Measurements from ENCODE around the gene EDNRA.

The EDNRA gene

DNA sequence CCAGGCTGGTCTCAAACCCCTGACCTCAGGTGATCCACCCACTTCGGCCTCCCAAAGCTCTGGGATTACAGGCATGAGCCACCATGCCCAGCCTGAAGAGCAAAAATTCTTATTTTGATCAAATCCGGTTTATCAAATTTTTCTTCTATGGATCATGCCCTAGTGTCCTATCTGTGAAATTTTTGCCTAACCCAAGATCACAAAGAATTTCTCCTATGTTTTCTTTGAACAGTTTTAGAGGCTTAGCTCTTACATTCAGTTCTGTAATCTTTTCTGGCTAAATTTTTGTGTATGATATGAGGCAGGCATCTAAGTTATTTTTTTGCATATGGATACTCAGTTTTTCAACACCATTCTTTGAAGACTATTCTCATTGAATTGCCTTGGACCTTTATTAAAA, 27.4 kb downstream of the EDNRA start:
- DNase-seq: no peak

DNA sequence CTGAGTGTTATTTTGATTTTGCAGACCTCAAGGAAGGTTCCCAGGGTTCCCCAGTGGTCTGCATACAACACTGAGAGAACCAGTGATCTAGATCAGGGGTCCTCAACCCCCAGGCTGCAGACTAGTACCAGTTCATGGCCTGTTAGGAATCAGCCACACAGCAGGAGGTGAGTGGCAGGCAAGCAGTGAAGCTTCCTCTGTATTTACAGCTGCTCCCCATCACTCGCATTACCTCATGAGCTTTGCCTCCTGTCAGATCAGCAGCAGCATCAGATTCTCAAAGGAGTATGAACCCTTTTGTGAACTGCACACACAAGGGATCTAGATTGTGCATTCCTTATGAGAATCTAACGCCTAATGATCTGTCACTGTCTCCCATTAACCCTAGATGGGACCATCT, 28.5 kb downstream of the EDNRA start:
- no peak for DNase-seq

DNA sequence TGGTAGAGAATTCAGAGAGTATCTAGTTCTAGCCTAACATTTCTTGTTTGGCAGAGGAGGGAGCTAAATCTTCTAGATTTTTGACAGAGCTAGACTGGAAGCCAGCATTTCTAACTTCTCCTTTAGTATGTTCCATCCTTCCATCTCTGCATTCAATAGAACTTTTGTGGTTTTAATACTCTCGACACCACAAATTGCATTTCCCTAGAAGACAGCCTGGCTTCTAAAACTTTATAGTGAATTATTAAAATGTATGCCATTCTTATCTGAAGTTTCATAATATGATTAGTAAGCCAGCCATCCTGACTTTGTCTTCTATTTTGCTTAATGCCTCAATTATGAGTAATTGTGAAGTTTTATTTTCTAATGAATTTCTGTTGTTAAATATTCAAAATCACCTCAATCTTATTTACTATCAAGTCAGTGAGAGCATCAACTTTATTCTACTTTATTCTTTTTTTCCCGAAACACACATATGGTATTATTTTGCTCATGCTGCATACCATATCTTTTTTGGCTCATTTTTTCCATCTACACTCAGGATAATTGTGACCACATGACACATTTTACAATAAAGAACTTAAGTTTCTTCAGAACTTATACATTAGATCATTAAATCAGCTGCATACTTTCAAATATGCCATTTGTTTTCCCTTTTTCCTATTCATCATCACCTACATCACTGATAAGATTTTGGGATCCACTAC, 30.2 kb downstream of the EDNRA start:
- DNase-seq: no peak

DNA sequence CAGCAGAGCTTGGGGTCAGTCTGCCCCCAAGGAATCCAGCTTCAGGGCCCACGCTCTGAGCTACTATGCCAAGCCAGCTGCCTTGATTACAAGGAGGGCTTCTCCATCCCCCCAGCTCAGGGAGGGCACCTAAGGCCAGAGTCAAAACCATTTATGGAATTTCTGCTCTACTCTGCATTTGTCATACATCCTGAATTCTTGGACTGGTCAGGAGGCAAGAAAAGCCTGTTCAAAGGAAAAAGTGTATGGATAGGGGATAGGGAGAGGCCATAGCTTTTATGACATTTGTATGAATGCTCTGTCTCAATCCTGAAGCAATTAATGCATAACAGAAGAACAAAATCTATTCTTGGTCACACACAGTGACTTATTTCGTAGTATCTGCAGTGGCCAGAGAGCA, 32.2 kb downstream of the EDNRA start:
- DNase-seq: no peak

DNA sequence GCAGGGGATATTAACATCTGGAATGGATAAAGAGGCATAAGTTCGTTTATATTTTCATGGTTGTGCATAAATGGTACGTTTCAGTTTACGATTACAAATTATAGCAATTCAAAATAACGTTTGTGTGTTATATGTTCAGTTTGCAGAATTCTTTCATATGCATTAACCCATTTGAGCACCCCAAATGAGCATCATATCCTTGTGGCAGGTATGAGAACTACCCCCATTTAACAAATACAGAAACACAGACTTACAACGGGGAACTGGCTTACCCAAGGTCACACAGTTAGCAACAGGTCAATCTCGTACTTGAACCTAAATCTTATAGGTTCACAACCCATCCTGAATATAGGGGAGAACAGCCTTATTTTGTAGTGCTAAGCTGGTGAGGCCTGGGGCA, 33.1 kb downstream of the EDNRA start:
- DNase-seq: no peak

DNA sequence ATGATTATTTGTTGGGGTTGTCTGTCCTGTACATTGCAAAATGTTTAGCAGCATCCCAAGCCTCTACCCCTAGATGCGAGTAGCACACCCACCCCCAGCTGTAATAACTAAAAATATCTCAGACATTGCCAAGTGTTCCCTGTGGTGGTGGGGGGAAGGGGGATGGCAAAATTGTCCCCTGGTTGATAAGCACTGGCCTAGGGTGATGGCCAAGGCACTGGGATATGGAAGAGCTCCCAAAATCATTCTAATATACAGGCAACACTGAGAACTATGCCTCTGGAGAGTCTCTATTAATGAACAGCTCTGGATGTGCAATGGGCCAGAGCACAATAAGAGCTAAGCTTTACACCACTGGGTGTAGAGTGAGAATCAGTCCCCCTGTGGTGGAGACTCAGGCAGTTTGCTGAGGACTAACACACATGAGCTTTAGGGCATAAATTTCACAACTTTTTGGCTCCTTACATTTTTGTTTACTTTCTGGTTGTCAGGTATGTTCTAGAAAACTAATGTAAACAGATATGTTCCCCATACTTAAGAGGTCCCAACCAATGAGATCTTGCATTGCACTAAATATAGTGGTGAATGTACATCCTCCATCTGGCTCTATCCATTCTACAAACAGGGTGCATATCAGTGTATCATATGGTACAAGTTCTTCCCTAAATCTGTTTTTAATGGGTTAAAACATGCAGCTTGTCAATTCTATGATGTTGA, 34.5 kb downstream of the EDNRA start:
- no peak for DNase-seq

DNA sequence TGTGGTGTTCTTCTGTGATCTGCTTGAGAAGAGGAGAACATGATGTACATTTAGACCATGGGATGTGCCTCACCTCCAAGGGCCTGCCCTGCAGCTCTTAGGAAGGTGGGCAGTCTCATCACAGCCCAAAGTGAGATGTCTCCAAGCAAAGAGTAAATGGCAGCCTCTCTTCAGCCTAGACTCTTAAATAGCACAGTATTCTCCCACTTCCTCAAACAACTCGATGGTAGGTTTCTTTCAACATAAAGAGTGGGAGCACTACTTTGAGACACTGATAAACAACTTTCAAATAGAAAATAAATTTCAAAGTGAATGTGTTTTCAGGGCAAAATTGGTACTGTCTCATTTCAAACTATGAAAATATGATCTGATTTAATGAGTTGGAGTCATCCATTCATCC, 35.2 kb downstream of the EDNRA start:
- no peak for DNase-seq

DNA sequence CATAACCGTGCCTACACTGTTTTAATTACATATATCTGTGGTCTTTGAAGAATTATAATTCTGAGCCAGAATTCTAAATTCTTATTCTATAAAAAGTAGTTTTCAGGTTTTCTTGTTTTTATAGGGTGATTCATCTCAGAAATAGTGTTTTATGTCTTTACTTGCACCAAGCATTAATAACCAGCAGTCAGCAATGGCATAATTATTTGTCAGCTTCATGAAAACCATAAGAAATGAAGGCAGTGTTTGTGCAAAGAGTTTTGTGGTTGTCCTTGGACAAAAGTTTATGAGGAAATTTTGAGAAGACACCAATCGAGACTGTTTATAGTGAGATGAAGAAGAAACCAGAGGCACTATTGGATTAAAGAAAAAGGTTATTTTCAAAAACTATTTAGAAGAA, 37.2 kb downstream of the EDNRA start:
- DNase-seq: no peak

DNA sequence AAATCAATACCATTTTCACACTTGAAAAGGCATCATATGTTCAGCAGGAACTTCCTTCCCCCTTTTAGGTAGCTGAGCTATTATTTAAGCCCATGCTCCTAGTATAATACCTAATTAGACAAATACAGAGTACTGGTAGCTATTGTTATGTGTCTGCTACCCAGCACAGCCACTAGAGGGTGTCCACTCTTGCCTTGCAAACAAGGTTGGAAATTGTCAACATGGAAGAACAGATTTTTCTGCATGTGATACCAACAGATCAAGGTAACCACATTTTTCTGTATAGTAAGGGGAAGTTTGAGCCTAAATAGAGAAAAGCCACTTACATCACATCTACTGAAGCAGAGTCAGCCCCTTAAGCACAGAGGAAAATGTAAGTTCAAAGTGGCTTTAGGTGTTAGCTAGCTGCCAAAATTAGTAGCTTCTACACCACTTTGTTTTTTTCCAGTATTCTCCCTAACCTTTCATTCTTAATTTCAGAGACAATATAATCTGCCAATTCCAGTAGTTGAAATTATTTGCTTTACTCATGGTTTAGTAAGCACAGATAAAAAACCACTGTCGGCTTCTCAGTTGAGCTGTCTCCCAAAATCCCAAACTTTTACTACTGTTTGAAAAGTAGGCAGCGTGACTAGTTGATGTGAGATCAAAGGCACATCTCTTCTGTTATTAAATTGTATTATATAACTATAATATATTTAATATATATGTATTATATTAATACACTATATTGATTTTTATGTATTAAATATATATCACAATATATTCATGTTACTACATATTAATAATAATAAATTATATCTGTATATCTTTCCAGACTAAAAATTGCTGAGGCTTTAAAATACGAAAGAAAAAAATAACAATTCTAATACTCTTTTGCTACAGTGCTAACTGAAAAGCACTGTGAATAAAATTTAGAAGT, 38.2 kb downstream of the EDNRA start:
- DNase-seq: no peak

DNA sequence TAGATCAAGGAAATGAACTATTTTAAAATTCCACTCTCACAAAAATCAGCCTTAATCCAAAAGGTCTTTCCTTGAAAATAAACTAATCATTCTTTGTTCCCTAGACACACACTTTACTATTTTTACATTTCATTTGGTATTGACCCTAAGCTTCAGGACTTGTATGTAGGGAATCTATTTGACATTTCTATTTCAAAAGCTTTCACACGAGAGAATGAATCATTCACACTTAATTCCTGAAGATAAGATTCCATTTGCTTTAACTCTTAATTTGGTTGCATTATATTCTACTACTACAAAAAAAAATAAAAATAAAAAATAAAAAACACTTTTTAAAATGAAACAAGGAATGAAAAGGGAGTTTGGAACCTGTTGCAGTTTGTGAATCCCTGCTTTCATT, 43.7 kb downstream of the EDNRA start:
- DNase-seq: no peak

DNA sequence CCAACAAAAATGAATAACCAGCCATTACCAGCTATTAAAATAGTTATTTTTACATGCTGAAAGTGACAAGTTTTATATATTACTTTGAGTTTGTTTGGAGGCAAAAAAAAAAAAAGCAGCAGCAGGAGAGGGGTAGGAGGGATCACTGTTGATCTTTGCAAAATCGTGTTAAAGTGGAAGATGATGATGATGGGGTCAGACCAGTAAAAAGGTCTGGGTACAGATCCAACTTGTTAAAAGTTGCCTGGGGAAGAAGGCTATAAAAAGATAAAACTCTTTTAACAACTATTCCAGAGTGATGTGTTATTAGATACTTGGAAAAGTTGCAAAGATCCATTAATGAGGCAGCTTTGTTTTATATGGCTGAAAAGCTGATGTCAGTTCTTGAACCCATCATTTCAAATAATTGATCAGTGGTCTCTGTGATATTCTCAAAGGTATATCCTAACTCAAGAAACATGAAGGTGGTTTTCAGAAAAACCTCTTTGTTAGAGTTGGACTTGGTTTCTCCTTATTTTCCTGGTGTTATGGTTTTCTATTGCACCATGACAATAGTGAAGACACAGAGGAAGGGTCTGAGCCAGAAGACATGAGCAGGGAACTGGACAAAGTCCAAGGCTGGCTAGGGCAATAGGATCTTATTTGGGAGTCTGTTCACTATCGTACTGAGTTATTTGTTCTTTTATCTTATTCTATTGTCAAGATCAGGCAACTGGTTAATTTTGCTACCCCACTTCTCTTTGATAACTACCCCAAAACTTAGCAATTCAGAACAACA, 44.8 kb downstream of the EDNRA start:
- DNase-seq: no peak

DNA sequence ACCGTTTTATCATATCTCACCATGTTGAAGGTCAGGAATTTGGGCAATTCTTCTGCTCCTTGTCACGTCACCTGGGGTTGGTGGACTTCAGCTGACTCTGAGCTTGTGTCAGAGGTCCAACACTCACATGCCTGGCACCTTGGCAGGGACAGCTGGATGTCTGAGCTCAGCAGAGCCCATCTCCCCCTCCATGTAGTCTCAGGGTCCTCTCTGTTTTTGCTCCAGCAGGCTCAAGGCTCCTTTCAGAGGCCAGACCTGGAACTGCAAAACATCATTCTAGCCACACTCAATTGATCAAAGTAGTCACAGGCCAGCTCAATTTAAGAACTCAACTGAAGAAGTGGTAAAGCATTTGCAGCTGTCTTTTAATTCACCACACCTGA, 45.4 kb downstream of the EDNRA start:
- no peak for DNase-seq

DNA sequence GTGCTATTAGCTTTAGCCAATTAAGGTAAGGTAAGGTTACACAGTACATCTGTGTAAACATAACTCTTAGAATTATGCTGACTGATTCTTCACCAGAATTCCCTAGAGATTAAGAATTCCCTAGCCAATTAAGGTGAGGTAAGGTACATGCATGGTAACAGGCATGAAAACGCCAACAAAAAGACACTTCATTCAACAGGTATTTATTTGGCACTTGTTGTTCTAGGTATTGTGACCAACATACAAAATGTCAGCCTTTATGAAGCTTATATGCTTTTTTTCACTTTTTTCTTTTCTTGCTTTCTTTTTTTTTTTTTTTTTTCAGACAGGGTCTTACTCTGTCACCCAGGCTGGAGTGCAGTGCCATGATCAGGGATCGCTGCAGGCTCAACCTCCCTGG, 47.2 kb downstream of the EDNRA start:
- DNase-seq: no peak

DNA sequence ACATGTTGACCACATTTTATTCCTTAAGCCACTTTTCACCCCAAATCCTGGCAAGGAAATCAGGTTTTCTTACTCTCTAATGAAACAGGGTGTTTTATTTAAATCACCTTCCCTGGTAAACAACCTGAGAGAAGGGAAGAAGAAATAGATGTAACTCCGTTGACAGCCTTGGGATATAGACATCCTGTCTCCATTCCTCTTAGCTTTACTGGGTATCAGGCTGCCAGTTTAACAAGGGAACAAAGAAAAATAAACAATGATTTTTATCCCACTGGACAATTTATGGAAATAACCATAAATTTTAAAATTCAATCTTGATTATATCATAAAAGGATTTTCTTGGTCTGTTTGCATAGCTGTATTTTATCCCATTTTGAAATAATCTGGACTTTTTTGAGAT, 49.2 kb downstream of the EDNRA start:
- DNase-seq: no peak

DNA sequence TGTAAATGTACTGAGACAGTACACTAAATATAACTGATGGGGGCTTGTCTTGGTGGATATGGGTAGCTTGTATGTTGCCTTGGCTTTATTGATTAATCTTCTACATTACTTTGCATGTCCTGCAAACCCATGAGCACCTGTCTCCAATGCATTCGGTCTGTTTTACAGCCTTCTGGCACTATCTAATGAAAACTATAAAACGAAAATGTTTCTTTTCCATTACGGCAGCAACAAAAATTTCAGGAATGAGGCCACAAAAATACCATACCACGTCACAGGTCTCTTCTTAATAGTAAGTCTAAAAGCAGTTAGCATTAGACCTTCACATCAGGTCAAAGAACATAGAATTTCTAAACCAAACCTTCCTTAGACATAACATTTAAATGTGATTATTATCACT, 49.8 kb downstream of the EDNRA start:
- DNase-seq: no peak

DNA sequence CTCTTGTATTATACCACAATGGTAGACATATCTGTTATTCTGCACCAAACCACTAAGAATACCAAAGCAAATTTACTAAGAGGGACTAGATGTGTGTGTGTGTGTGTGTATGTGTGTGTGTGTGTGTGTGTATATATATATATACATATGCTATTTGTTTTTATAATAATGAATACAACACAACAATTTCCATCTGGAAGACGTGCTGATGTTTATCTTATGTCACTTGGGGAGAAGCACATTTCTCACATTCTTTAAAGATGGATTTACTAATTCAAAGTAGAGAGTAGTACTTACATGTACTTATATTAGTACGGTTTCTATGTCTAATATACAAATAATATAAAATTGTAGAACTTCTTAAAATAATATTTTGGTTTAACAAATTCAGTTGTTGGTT, 52.0 kb downstream of the EDNRA start:
- DNase-seq: no peak

DNA sequence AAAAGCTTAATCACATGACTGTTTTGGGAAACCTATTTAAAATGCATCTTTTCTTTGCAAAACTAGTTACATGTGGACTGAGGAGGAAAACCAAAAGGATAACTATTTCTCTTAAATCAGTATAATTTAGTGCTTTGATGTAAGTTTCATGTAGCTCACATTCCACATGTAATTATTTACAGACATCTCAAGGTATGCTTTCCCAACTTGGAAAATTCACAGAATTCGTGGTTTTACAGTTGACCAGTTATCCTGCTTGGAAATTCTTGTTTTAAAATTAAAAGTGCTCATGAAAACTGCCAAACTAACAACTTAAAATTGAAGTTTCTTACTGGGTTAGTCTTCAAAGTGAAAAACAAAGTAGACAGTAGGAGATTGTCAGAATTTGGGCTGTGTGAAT, 52.4 kb downstream of the EDNRA start:
- no peak for DNase-seq

DNA sequence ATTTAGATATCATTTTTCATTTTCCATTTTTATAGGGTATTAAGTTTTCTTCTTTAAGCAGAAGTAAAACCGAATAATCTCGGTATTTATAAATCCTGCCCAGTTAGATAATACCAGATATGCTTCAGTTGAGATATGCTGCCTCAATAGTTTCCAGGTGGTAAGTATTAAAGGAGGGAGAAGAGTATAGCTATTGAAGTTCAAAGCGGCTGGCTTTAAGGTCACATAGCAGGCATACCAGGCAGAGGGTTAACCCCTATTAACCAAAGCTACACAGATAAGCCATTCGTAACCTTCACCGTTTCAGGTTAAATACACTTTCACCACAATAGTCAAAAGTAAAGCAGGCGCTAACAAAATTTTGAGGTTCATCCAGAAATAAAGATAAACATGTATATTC, 54.2 kb downstream of the EDNRA start:
- no peak for DNase-seq

DNA sequence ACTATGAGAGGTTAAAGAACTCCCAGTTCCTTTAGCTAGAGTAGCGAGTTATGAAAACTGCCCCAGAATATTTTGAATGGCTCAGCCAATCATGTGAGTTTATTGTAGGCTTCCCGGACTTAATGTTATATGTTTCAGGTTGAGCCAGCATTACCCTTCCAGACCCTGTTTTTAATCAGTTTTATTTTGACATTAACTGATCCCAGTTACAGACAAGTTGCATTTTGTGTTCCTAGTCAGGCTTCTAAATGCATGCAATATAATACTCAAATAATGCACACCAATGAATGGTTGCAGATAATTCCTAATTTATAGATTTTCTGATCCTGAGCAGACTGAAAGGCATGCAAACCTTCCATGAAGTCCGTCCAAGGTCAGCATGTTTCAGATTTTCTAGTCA, 57.8 kb downstream of the EDNRA start:
- DNase-seq: no peak

DNA sequence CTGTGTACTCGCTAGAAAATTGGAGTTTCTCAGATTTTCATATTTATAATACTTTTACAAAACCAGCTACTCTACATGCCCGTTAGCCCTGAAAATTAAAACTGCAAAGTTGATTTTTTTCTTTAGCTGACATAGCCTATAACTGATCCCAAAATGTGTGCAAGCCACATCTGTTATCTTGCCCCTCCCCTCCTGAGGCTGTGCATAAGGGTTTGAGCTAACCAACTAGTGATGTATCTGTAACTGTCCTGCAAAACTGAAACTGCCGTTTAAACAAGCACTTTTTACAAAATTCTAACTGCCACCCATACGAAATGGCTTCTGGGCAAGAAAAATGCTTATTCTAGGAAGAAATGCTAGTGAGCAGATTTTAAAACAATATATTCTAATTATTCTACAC, 59.1 kb downstream of the EDNRA start:
- DNase-seq: no peak

DNA sequence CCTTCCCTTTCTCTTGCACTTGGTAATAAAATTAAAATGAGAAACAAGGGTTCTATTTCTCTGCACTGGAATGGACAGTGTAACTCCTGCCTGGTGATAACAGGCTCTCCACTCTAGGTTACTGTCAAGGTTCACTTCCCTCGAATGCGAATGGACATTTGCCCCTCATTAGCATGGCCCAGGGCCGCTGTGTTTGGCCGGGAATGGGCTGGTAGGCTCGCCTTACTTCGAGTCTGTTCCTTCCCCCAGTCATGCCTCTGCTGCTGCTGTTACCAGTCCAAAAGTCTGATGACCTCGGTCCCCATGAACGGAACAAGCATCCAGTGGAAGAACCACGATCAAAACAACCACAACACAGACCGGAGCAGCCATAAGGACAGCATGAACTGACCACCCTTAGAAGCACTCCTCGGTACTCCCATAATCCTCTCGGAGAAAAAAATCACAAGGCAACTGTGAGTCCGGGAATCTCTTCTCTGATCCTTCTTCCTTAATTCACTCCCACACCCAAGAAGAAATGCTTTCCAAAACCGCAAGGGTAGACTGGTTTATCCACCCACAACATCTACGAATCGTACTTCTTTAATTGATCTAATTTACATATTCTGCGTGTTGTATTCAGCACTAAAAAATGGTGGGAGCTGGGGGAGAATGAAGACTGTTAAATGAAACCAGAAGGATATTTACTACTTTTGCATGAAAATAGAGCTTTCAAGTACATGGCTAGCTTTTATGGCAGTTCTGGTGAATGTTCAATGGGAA, 61.5 kb downstream of the EDNRA start:
- no peak for DNase-seq

DNA sequence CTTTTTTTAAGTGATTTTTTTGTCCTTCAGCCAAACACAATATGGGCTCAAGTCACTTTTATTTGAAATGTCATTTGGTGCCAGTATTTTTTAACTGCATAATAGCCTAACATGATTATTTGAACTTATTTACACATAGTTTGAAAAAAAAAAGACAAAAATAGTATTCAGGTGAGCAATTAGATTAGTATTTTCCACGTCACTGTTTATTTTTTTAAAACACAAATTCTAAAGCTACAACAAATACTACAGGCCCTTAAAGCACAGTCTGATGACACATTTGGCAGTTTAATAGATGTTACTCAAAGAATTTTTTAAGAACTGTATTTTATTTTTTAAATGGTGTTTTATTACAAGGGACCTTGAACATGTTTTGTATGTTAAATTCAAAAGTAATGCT, 62.1 kb downstream of the EDNRA start:
- DNase-seq: no peak

Measured in 8988T (cell line).